Measurements from ENCODE around the gene MFNG.

Gene MFNG

DNA sequence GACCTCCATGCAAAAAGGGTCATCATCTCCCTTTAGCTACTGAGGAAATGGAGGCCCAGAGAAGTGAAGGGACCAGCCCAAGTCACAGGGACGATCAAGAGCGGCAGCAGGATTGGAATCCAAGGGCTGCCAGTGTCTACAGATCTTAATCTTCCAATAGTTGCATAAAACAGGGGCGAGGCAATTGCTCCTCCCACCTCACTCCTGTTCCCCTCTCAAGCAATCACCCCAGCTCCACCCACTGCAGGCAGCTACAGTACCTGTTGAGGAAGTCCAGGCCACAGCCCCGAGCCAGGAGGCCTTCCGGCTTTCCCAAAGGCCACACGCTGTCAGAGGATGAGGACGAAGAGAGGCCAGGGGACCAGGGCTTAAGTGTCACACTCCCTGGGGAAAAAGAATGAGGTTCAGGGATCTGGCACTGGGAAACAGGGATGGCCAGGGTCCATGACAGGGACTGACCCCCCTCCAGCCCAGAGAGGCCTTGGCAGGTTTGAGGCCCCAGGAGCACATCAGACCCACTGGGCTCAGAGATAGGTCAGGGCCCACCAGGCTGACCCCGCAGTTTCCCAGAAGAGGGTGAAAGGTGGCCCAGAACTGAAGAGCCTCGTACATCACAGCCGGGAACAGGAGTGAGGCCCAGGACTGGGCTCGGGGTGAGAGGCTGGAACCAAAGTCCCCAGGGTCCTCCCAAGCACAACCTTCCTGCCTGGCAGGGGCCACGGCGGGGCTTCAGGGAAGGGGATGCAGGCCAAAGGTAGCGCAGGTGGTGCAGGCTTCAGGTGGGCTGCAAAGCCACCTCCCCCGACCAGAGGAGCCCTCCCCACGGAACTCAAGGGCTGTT is 16.4 kb upstream of the MFNG start:
- Mint-ChIP-seq H3K4me1 (peaks cover 33% of the 10 kb centered on the region), H3K4me3 (no peak overlapping the region), H3K9me3 (no peaks in the 10 kb centered on the region), H3K27ac (peak overlapping the region; percentile 36 to 83), H3K27me3 (no peaks in the 10 kb centered on the region)
- DNase-seq, result no peak
- ATAC-seq, result no peak

DNA sequence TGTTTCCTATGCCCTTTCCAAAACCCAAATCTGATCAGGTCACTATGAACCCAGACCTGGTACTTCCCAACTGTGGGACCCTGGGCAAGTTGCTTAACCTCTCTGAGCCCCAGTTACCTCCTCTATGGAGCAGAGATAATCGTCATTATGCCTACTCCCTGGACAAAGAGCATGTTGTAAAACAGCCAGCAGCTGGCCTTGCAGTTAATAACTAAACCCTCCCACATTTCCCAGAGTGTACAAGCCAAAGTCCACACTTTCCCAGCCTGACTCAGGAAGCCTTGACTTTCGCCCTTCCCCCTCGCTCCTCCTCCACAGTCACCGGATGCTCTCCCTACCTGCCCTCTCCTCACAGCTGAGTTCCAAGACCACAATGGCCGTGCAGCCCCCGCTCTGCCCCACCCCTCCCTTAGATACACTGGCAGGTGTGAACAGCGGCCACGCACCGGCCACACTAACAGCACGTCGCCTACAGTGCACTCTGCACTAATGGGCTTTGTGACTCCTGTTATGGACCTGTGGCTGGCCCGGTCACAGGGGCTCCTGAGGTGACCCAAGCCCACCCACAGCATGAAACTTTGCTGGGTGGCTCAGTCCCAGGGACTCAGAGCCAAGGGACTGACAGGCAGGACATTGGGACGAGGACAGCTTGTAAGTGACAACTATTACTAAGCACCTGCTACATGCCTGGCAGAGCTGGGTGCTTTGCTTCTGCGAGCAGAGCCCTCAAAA is 15.6 kb upstream of the MFNG start:
- Mint-ChIP-seq H3K27me3 (no peaks in the 10 kb centered on the region), H3K4me1 (peaks cover 33% of the 10 kb centered on the region), H3K4me3 (no peak overlapping the region), H3K9me3 (no peaks in the 10 kb centered on the region), H3K27ac (peak overlapping the region in 1 of 2 donors; percentile 23)
- no peak for ATAC-seq
- DNase-seq, result no peak

DNA sequence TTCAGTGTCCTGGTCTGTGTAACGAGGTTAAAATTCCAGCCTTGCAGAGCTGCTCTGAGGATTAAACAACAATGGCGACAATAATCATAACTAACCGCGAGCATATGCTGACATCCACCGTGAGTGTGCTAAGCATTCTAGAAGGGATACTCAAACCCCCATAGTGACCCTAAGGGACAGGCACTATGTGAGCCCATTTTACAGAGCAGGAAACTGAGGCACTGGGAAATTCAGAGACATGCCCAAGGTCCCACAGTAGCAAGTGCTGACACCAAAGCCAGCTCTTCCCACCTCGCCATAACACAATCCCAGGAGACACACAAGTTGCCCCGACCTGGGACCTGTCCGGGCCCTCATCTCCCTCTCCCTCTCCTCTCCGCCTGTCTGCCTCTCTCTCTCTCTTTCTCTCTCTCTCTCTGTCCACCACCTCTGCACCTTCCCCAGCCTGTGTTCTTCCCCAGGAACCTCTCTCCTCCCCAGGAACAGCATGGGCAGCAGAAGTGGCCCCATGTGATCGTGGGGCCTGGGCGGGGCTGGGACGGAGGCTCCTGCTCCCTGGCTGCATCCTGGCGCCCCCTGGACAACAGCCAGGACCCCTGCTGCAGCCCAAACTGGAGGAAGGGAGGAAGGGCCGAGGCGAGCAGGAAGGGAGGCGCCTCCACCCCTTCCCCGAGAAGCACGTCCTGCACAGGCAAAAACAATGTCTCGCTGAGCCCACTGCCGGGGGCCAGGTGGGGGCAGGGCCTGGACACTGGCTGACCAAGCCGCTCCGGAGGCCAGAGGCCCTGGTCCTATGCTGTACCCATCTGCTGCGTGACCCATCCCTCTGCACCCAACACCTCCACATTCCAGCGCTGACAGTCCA is 14.8 kb upstream of the MFNG start:
- no peak for ATAC-seq
- Mint-ChIP-seq H3K27ac (no peak overlapping the region), H3K4me3 (no peak overlapping the region), H3K27me3 (no peaks in the 10 kb centered on the region), H3K4me1 (peaks cover 33% of the 10 kb centered on the region), H3K9me3 (no peaks in the 10 kb centered on the region)
- no peak for DNase-seq

DNA sequence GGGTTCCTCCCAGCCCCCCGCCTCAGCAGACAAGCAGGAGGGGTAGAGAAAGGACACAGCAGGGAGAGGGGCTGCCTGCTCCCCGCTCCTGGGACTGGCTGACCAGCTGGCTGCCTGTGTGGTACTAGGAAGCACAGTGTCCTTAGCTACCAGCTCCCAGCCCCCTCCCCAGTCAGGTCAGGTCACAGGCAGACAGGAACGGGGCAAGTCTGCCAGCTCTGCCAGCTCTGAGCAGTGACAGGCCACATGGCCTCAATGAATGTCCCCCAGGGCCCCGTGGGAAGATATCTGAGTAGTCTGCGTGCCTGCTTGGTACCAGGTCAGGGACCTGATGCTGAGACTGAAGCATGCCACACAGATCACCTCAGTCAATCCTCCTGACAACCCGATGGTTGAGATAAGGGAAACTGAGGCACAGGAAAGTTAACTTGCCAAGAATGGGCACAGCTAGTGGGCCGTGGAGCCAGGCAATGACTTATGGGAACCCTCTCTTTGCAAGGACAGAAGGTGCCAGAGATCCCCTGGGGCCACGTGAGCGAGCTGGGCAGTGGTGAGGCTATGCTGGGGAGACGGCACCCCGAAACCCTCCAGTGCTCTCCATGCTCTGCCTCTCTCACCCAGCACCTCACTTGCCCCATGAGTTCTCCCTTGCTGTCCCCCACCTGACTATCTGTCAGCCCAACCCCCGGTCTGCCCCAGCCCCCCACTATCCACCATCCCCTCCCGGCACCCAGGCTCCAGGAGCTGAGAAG is 13.8 kb upstream of the MFNG start:
- Mint-ChIP-seq H3K27ac (no peak overlapping the region), H3K9me3 (no peaks in the 10 kb centered on the region), H3K4me1 (peaks cover 33% of the 10 kb centered on the region), H3K4me3 (no peak overlapping the region), H3K27me3 (no peaks in the 10 kb centered on the region)
- ATAC-seq (no peak), DNase-seq (no peak)

DNA sequence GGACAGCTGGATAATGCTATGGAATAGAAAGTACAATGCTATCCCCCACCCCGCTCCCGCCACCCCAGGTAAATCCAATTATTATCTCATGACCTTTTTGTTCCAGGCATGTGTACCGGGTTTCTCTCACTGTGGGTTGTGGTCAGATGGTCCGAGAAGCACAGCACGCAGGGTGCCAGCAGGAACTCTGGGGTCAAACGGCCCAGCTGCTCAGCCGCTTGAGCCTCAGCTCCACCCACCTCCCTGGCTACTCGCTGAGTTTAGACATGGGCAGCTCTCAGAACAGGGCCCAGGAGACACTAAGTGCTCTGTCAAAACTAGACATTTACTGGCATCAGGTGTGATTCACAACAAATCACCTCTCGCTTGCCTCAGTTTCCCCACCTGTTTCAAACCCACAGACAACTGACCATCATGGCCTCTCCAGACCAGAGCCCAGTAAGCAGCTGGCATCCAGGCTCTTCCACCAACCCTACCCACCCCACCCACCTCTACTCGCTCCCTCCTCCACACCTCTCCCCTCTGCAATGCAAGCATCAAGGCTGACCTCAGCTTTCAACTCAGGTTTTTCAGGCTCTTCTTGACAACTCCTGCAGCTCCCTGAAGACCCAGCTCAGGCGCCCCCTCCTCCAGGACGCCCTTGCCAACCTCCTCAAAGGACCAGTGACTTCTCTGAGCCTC is 13.0 kb upstream of the MFNG start:
- Mint-ChIP-seq H3K27me3 (no peaks in the 10 kb centered on the region), H3K9me3 (no peaks in the 10 kb centered on the region), H3K27ac (peak overlapping the region; percentile 17 to 51), H3K4me3 (no peak overlapping the region), H3K4me1 (peaks cover 33% of the 10 kb centered on the region)
- DNase-seq (no peak), ATAC-seq (no peak)

DNA sequence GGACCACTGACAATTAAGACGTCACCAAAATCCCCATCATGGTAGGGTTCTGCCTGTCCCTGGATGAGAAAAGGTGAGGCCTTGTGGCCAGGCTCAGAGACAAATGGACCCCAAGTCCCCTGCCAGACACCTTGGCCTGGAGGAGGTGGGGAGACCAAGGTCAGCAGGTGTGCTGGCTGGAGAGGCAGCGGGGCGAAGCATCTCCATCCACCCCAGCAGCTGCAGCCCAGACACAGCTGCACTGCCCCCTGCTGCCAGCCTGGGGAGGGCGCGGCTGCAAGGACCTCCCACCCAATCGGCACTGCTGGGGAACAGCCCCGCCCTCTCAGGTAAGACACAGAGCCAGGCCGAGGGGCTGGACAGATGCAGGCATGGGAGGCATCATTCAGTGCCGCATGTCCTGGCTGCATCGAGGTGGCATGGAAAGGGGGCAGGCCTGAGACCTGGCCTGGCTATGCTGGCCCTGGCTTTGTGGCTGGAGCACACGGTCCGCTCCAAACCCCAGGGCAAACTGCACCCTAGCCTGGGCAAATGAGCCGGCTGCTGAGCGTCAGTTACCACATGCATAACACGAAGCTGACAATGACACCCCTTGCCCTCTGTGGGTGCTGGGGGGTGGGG is 12.2 kb upstream of the MFNG start:
- Mint-ChIP-seq H3K27ac (no peak overlapping the region), H3K4me1 (peaks cover 38% of the 10 kb centered on the region), H3K4me3 (no peak overlapping the region), H3K27me3 (no peaks in the 10 kb centered on the region), H3K9me3 (no peaks in the 10 kb centered on the region)
- ATAC-seq (peak; percentile 92), DNase-seq (peak; percentile 72 to 75)

DNA sequence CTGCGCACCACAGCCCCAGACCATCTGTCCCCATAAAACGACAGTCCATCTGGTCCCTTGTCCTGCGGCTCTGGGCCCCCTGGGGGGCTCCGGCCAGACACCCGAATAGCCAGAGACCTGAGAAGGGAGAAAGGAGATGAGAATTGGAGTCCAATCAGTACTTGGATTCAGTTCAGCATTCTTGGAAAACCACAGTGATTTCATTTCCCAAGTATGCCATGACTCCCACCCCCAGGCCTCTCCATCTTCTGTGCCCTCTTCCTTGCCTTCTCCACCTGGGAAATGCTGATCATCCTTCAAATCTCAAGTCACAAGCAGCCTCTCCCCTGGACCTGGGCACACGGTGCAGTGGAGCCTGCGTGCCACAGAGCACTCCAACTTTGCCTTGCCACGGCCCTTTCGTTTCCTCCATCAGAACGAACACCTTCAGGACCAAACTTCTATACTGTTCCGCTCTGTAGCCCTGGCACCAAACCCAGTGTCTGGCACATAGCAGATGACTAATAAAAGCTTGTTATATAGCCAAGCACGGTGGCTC is 10.9 kb upstream of the MFNG start:
- DNase-seq (no peak), ATAC-seq (no peak)
- no peak overlapping the region for H3K27ac Mint-ChIP-seq
- H3K9me3 Mint-ChIP-seq, result no peaks in the 10 kb centered on the region
- H3K27me3 Mint-ChIP-seq, result no peaks in the 10 kb centered on the region
- H3K4me1 Mint-ChIP-seq, result peaks cover 43% of the 10 kb centered on the region
- H3K4me3 Mint-ChIP-seq, result no peak overlapping the region

DNA sequence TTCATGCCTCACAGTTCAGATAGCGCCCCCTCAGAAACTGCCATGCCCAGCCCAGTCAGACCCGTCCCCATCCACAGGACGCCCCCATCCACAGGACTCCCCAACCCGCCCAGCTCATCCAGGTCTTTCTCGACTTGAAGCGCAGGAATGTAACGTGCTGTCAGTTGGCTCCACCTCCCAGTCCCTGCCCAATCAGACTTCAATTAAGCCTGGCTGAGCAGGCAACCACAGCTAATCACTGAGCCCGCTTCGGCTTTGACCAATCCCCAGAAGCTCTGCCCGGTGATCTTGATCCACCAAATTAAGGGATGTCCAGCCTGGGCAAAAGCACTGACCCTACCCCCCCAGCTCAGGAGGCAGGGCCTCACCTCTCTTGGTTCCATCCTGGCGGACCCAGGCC is 10.5 kb upstream of the MFNG start:
- Mint-ChIP-seq H3K4me1 (peaks cover 40% of the 10 kb centered on the region), H3K4me3 (no peak overlapping the region), H3K27ac (no peak overlapping the region), H3K9me3 (no peaks in the 10 kb centered on the region), H3K27me3 (no peaks in the 10 kb centered on the region)
- ATAC-seq (no peak), DNase-seq (no peak)

DNA sequence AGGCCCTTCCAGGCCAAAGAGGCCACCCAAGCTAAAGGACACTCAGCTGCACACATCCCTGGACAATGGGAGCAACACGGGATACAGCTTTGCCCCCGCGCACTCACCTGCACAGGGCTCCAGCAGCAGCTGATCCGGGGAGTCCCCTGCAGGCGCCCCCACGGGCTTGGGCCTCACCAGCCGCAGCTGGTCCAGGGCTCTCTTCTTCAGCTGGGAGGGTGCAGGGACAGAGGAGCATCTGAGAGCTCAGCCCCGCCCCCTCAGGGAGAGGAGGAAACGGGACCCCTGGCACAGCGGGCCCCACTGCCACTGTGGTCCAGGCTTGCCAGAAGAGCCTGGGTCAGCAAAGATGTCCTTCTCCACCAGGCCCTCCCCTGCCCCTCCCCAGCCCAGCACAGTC is 7.8 kb upstream of the MFNG start:
- ATAC-seq (no peak), DNase-seq (no peak)
- Mint-ChIP-seq H3K4me1 (peaks cover 54% of the 10 kb centered on the region), H3K27ac (peak overlapping the region in 1 of 2 donors; percentile 27), H3K27me3 (no peaks in the 10 kb centered on the region), H3K9me3 (no peaks in the 10 kb centered on the region), H3K4me3 (no peak overlapping the region)

DNA sequence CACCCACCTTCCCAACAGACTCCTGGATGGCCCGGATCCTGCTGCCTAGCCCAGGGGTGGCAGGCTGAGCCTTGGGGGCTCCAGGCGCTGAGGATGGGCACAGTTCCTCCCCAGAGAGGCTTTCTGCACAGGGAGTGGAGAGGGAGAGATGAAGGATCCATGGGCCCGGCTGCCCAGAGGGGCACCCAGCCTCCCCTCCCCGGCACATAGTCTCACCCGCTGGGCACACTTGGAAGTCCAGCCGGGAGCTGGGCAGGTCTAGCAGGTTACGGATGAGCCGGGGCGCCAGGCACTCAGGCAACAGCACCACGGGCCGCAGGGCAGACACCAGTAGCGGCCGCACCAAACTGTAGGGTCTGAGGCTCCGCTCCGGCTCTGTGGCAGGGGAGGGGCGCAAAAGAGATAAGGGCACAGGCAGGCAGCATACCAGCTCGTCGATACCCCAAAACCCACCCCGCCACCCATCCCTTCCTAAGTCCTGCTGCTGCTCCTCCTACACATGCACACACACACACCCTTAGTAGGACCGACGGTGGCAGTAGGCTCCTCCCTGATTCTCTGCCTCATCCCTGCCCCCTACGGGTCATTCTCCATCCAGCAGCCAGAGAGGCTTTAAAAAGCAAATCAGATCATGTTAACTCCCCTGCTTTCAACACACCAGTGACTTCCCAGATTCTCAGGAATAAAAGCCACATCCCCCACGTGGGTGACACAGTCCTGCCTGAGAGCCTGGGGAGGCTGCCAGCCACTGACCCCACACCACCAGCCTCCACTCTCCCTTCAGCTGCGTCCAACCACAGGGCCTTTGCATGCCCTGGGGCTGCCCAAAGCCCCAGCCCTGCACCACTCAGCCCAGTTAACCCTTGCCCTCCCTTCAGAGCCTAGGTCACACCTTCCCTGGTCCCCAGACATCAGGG is 6.5 kb upstream of the MFNG start:
- DNase-seq, result peak; percentile 39 to 48
- ATAC-seq, result peak; percentile 69
- Mint-ChIP-seq H3K4me1 (peaks cover 57% of the 10 kb centered on the region), H3K9me3 (no peaks in the 10 kb centered on the region), H3K4me3 (no peak overlapping the region), H3K27me3 (no peaks in the 10 kb centered on the region), H3K27ac (no peak overlapping the region)

DNA sequence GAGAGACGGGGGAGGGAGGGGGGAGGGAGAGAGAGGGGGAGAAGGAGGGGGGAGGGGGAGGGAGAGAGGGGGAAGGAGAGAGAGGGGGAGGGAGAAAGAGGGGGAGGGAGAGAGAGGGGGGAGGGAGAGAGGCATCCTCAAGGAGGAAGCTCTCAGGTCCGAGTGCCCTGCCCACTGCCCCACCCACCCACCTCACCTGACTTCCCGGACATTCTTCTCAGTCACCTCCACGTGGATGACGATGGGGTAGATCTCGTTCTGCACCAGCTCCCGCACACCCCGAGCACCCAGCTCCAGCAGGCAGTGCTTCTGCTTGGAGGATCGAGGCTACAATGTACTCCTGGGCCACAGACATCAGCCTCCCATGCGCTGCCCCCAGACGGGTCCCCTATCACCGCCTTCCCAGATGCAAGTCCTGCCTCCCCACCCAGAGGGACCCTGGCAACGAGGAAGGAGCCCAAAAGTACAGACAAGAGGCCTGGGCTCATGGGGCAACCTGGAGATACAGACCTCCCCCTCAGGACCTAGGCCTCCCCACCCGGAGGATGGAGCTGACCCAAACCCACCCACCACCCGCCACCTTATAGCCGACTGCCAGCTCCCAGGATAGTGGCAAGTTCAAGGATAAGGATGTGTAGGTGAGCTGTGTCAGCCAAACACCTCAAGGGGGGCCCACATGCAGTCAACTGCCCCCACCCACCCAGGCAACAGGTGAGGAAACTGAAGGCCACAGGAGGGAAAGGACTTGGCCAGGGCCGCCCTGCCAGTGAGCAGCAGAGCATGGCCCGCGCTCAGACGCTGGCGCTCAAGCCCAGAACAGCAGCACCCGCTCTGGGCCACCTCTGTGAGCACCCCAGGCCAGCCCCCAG is 5.6 kb upstream of the MFNG start:
- H3K9me3 Mint-ChIP-seq, result no peaks in the 10 kb centered on the region
- H3K4me3 Mint-ChIP-seq, result no peak overlapping the region
- H3K4me1 Mint-ChIP-seq, result peaks cover 65% of the 10 kb centered on the region
- ATAC-seq (no peak), DNase-seq (no peak)
- H3K27me3 Mint-ChIP-seq, result no peaks in the 10 kb centered on the region
- H3K27ac Mint-ChIP-seq, result no peak overlapping the region

DNA sequence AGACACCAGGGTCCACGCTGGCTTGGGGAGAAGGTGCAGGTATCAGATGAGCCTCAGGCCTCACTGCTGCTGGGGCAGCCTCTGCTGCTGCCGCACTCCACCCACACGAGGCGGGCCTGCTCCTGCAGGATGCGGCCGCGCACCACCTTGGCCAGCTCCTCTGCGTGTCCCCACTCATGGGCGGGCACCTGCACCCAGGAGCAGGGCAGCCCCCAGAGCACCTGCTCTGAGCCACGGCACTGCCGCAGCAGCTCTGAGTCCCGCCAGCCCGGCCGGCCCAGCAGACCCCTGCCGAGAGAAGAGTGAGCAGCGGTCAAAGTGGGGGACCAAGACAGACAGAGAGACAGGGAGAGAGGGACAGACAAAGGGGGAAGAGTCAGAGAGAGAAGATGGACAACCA is 4.9 kb upstream of the MFNG start:
- DNase-seq (no peak), ATAC-seq (no peak)
- no peak overlapping the region for H3K4me3 Mint-ChIP-seq
- peaks cover 70% of the 10 kb centered on the region for H3K4me1 Mint-ChIP-seq
- no peaks in the 10 kb centered on the region for H3K9me3 Mint-ChIP-seq
- no peaks in the 10 kb centered on the region for H3K27me3 Mint-ChIP-seq
- no peak overlapping the region for H3K27ac Mint-ChIP-seq

DNA sequence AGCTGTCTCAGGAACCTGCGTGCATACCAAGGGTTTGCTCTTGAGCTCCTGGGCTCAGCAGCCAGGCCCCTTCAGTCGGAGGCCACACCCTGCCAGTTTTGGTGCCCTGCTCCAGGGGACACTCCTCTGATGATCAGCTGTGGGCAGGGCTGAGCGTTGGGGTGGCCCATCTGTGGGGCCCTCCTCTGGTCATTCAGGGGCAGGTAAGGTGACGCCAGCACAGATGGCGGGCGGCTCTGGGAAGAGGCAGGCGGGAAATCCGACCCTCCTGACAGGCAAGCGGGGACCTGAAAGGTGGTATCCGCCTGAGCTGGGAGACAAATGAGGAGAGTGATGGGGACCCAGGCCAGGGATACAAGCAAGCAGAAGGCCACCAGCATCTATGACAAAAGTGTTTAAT is 3.8 kb upstream of the MFNG start:
- Mint-ChIP-seq H3K9me3 (no peaks in the 10 kb centered on the region), H3K4me1 (peaks cover 70% of the 10 kb centered on the region), H3K27me3 (no peaks in the 10 kb centered on the region), H3K4me3 (no peak overlapping the region), H3K27ac (no peak overlapping the region)
- DNase-seq (no peak), ATAC-seq (no peak)
